ENCODE measurements around the gene FN1. TPM values are rescaled to one million over a fixed set of nuclear protein-coding genes. Genes with fewer than 3 reads are reported as not detected.

FN1 gene
- total RNA-seq, 1 donor from 2014 or later, result not detected

DNA sequence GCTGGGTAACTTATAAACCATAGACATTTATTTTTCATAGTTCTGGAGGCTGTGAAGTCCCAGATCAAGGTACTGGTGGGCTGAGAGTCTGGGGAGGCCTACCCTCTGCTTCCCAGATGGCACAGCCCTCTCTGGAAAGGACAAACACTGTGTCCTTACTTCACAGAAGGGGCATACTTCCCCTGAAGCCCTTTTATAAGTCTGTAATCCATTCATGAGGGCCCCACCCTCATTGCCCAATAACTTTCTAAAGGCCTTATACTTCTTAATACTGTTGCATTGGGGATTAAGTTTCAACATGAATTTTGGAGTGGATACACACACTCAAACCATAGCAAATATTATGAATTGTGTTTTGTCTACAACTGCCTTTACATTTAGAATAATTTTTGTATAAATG, 88.0 kb downstream of the FN1 start:
- intact Hi-C loops (cut with micrococcal nuclease), result no loop called here
- Mint-ChIP-seq H3K27ac (no peak overlapping the region), H3K27me3 (no peaks in the 10 kb centered on the region), H3K9me3 (no peaks in the 10 kb centered on the region), H3K4me1 (no peaks in the 10 kb centered on the region), H3K4me3 (no peak overlapping the region), H3K36me3 (ENCODE audit: low read depth) (peaks cover 85% of the 10 kb centered on the region)
- ChIA-PET CTCF (no interaction called here), POLR2A (no interaction called here)
- TF ChIP-seq, protein P1, sequence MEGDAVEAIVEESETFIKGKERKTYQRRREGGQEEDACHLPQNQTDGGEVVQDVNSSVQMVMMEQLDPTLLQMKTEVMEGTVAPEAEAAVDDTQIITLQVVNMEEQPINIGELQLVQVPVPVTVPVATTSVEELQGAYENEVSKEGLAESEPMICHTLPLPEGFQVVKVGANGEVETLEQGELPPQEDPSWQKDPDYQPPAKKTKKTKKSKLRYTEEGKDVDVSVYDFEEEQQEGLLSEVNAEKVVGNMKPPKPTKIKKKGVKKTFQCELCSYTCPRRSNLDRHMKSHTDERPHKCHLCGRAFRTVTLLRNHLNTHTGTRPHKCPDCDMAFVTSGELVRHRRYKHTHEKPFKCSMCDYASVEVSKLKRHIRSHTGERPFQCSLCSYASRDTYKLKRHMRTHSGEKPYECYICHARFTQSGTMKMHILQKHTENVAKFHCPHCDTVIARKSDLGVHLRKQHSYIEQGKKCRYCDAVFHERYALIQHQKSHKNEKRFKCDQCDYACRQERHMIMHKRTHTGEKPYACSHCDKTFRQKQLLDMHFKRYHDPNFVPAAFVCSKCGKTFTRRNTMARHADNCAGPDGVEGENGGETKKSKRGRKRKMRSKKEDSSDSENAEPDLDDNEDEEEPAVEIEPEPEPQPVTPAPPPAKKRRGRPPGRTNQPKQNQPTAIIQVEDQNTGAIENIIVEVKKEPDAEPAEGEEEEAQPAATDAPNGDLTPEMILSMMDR (IDR thresholded peaks at IDR 0.05), result no peak
- DNase-seq (no peak), ATAC-seq (ENCODE audit: low read depth) (no peak)

GRCh38 chr2:215338883-215339679, 96.8 kb downstream of the FN1 start:
- no peak overlapping the region for H3K4me3 Mint-ChIP-seq
- no peak overlapping the region for H3K27ac Mint-ChIP-seq
- ATAC-seq (ENCODE audit: low read depth), result no peak
- POLR2A ChIA-PET, result no interaction called here
- no peaks in the 10 kb centered on the region for H3K9me3 Mint-ChIP-seq
- no peaks in the 10 kb centered on the region for H3K27me3 Mint-ChIP-seq
- TF ChIP-seq, protein P1 (IDR thresholded peaks at IDR 0.05), result no peak
- CTCF ChIA-PET, result no interaction called here
- no peak for DNase-seq
- H3K4me1 Mint-ChIP-seq, result no peaks in the 10 kb centered on the region
- intact Hi-C loops (cut with micrococcal nuclease), result loop anchor here (10.0 kb wide), 1 partner anchor 576 kb away; no protein-coding TSS in a partner anchor
- H3K36me3 Mint-ChIP-seq (ENCODE audit: low read depth), result peaks cover 87% of the 10 kb centered on the region

DNA sequence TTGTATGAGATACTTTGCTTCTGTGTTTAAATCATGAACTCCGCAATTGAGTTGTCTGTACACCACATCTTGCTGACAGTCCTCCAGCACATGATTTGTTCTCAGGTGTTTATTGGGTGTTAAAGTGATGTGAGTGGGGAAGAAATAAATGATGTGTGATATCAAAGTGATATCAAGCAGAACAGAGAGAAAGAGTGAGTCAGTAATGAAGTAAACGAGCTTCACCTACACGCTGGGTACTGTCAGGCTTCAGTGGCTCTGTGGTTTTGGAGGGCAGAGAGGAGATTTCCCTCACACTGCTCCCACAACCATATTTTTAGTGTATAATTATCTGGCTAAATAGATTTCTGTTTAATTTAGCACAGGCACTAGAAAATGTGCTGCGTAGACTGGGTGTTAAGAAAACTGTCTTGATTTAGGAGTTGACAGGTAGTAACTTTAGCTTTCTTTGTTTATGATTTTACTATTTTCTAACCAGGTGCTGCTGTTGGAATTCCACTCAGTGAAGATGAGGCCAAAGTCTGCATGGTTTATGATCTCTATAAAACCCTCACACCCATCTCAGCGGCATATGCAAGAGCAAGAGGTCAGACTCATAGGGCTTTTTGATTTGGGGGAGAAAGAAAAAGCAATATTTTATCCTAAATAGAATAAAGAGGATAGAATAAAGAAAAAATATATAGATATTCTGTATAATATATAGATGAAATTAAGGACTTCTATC, 102.8 kb downstream of the FN1 start:
- Mint-ChIP-seq H3K27me3 (no peaks in the 10 kb centered on the region), H3K4me3 (peak overlapping the region; percentile 15), H3K27ac (peak overlapping the region; percentile 67), H3K36me3 (ENCODE audit: low read depth) (peaks cover 80% of the 10 kb centered on the region), H3K9me3 (no peaks in the 10 kb centered on the region), H3K4me1 (peaks cover 14% of the 10 kb centered on the region)
- CTCF ChIA-PET, result no interaction called here
- intact Hi-C loops (cut with micrococcal nuclease), result loop anchor here (2.0 to 10.0 kb wide), 2 partner anchors 20 to 582 kb away; partner anchors contain the start of gene ATIC
- TF ChIP-seq, protein P1 (IDR thresholded peaks at IDR 0.05), result no peak
- no peak for DNase-seq
- POLR2A ChIA-PET, result interaction anchor here (1.0 kb wide), 1 partner anchor 21 kb away, joined by 3 read pairs; the partner anchor contains the start of gene ATIC
- peak; percentile 97 for ATAC-seq (ENCODE audit: low read depth)

DNA sequence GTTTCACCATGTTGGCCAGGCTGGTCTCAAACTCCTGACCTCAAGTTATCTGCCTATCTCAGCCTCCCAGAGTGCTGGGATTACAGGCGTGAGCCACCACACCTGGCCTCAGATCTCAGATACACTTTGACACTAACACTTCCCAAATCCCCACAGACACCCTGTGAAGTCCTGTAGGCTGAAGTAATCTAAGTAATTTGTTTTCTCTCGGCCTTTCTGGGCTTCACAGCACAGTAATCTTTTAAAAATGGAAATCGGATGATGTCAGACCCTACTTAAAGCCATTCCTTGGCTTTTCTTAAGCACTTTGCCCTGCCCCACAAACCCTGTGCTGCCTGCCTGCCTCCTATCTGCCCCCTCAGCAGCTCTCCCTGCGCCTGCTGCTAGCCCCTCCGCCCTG, 107.8 kb downstream of the FN1 start:
- ChIA-PET CTCF (no interaction called here), POLR2A (no interaction called here)
- Mint-ChIP-seq H3K27me3 (no peaks in the 10 kb centered on the region), H3K36me3 (ENCODE audit: low read depth) (peaks cover 87% of the 10 kb centered on the region), H3K4me1 (peaks cover 14% of the 10 kb centered on the region), H3K4me3 (no peak overlapping the region), H3K9me3 (no peaks in the 10 kb centered on the region), H3K27ac (no peak overlapping the region)
- DNase-seq, result no peak
- TF ChIP-seq, protein P1 (IDR thresholded peaks at IDR 0.05), result no peak
- ATAC-seq (ENCODE audit: low read depth), result no peak
- intact Hi-C loops (cut with micrococcal nuclease), result no loop called here

GRCh38 chr2:215324811-215325210, 111.1 kb downstream of the FN1 start:
- Mint-ChIP-seq H3K27ac (no peak overlapping the region), H3K36me3 (ENCODE audit: low read depth) (peaks cover 86% of the 10 kb centered on the region), H3K27me3 (no peaks in the 10 kb centered on the region), H3K4me3 (no peak overlapping the region), H3K4me1 (peaks cover 3% of the 10 kb centered on the region), H3K9me3 (no peaks in the 10 kb centered on the region)
- no peak for ATAC-seq (ENCODE audit: low read depth)
- ChIA-PET CTCF (no interaction called here), POLR2A (no interaction called here)
- TF ChIP-seq, protein P1 (IDR thresholded peaks at IDR 0.05), result no peak
- intact Hi-C loops (cut with micrococcal nuclease), result no loop called here
- DNase-seq, result no peak
